ENCODE data around the gene WFIKKN2. TPM values are rescaled to one million over a fixed set of nuclear protein-coding genes. Genes with fewer than 3 reads are reported as not detected.
"Not testable (repeated sequence)": the region's sequence is repeated elsewhere in the genome, so short reads cannot be mapped to it uniquely, and the experiment has no call there.

Gene WFIKKN2
- total and polyA plus RNA-seq, 4 donors = 0.01 to 0.31 (median 0.13) TPM

DNA sequence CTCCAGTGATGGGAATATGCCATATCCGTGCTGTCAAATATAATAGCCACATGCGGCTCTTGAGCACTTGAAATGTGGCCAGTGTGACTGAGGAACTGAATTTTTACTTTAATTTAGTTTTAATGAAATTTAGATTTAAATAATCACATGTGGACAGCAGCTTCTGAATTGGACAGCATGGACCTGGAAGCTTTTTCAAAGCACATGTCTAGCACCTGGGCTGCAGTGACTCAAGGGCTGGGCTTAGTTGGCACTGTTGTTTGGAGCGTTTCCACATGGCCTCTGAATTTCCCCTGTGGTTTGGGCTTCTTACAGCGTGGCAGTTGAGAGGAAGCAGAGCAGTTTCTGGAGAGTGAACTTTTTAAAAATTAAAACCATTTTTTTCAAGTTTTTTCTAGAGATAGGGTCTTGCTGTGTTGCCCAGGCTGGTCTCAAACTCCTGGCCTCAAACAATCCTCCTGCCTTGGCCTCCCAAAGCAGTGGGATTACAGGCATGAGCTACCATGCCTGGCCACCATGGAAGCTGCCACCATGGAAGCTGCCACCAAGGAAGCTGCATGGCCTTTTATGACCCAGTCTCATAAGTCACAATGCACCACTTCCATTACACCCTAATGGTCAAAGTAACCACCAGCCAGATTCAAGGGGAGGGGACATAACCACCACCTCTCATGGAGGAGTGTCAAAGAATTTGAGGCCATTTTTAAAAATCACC, 37.5 kb downstream of the WFIKKN2 start:
- Histone ChIP-seq H3K4me1 (ENCODE audit: control insufficient read depth in 5 of 5, insufficient read depth in 5 of 5, low read length in 5 of 5) (peaks cover 0 to 5% (median 2%) of the 10 kb centered on the region in 5 donors), H3K9me3 (ENCODE audit: control insufficient read depth in 4 of 4, insufficient read depth in 3 of 4, low read length in 3 of 4) (no peaks in the 10 kb centered on the region), H3K27me3 (ENCODE audit: control insufficient read depth in 3 of 3, insufficient read depth in 3 of 3, low read length in 2 of 3) (no peaks in the 10 kb centered on the region), H3K36me3 (ENCODE audit: control insufficient read depth in 4 of 4, insufficient read depth in 4 of 4, low read length in 4 of 4) (no peaks in the 10 kb centered on the region), H3K9ac (ENCODE audit: insufficient read depth in 1 of 2, low read length in 2 of 2) (no peak overlapping the region), H3K27ac (ENCODE audit: low read depth in 1 of 2, low read length in 1 of 2) (no peak overlapping the region), H3K4me3 (no peak overlapping the region)
- DNase-seq (no peak), ATAC-seq (ENCODE audit: insufficient read depth, low FRiP score) (no peak)
- WGBS, 2 donors = 30 to 48% methylated on average over 4 of the region's 4 CpGs
- TF ChIP-seq, protein P1, sequence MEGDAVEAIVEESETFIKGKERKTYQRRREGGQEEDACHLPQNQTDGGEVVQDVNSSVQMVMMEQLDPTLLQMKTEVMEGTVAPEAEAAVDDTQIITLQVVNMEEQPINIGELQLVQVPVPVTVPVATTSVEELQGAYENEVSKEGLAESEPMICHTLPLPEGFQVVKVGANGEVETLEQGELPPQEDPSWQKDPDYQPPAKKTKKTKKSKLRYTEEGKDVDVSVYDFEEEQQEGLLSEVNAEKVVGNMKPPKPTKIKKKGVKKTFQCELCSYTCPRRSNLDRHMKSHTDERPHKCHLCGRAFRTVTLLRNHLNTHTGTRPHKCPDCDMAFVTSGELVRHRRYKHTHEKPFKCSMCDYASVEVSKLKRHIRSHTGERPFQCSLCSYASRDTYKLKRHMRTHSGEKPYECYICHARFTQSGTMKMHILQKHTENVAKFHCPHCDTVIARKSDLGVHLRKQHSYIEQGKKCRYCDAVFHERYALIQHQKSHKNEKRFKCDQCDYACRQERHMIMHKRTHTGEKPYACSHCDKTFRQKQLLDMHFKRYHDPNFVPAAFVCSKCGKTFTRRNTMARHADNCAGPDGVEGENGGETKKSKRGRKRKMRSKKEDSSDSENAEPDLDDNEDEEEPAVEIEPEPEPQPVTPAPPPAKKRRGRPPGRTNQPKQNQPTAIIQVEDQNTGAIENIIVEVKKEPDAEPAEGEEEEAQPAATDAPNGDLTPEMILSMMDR (IDR thresholded peaks at IDR 0.05; ENCODE audit: control extremely low read depth, extremely low read depth) = no peak

DNA sequence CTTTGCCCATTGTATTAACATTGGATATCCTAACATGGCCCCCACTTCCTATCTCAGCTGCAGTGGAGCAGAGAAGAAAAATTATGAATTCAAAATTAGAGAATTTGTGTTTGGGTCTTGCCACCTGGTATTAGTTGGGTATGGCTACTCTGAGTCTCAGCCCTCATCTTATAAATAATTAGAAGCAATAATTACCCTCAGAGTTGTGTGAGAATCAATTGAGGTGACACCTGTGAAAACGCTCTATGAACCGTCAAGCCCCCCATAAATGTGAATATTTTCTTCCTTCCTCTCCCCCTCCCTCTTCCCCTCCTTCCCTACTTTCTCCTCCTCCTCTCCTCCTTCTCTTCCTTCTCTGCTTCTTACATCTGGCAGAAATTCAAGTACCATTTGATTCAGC, 39.7 kb downstream of the WFIKKN2 start:
- Histone ChIP-seq H3K27ac (ENCODE audit: low read depth in 1 of 2, low read length in 1 of 2) (no peak overlapping the region), H3K36me3 (ENCODE audit: control insufficient read depth in 4 of 4, insufficient read depth in 4 of 4, low read length in 4 of 4) (no peaks in the 10 kb centered on the region), H3K27me3 (ENCODE audit: control insufficient read depth in 3 of 3, insufficient read depth in 3 of 3, low read length in 2 of 3) (no peaks in the 10 kb centered on the region), H3K9me3 (ENCODE audit: control insufficient read depth in 4 of 4, insufficient read depth in 3 of 4, low read length in 3 of 4) (peaks cover 0 to 5% (median 0%) of the 10 kb centered on the region in 4 donors), H3K4me1 (ENCODE audit: control insufficient read depth in 5 of 5, insufficient read depth in 5 of 5, low read length in 5 of 5) (peaks cover 0 to 3% (median 0%) of the 10 kb centered on the region in 5 donors), H3K9ac (ENCODE audit: insufficient read depth in 1 of 2, low read length in 2 of 2) (no peak overlapping the region), H3K4me3 (no peak overlapping the region)
- TF ChIP-seq, protein P1 (IDR thresholded peaks at IDR 0.05; ENCODE audit: control extremely low read depth, extremely low read depth) = no peak
- DNase-seq (no peak), ATAC-seq (ENCODE audit: insufficient read depth, low FRiP score) (no peak)
- WGBS, 2 donors = 58 to 59% methylated on average over 2 of the region's 2 CpGs

DNA sequence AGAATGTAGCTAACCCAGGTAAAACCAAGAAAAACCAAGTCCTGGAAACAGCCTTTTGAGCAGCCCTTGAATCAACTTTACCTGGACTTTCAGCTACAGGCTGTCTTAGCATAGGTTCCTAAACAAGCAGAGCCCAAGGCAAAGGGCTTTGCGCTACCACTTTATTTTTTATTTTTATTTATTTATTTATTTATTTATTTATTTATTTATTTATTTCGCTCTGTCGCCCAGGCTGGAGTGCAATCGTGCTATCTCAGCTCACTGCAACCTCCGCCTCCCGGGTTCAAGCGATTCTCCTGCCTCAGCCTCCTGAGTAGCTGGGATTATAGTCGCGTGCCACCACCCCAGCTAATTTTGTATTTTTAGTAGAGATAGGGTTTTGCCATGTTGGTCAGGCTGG, 41.7 kb downstream of the WFIKKN2 start:
- H3K4me1 ChIP-seq (ENCODE audit: control insufficient read depth in 5 of 5, insufficient read depth in 5 of 5, low read length in 5 of 5); H3K27me3 ChIP-seq (ENCODE audit: control insufficient read depth in 3 of 3, insufficient read depth in 3 of 3, low read length in 2 of 3); H3K27ac ChIP-seq (ENCODE audit: low read depth in 1 of 2, low read length in 1 of 2); DNase-seq; H3K4me3 ChIP-seq; H3K9ac ChIP-seq (ENCODE audit: insufficient read depth in 1 of 2, low read length in 2 of 2); ATAC-seq (ENCODE audit: insufficient read depth, low FRiP score); H3K36me3 ChIP-seq (ENCODE audit: control insufficient read depth in 4 of 4, insufficient read depth in 4 of 4, low read length in 4 of 4); H3K9me3 ChIP-seq (ENCODE audit: control insufficient read depth in 4 of 4, insufficient read depth in 3 of 4, low read length in 3 of 4): not testable (repeated sequence)
- 96 to 97% methylated on average over 9 of the region's 9 CpGs for WGBS, 2 donors

DNA sequence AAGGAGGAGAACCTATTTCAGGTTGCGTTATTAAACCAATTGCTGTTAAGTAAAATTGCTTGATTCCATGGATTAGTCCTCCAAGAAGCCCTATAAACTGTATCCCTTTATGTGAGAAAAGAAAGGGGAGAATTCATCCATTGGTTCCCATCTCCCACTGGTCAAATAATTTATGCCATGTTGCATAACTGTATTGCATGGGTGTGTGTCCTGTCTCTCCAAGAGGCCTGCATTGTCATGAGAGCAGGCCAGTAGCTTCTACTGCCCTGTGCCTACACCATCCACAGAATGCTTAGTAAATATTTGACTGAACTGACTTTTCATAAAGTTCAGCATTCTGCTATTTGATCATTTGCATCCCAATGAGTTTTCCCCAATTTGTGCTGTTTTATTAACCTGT, 42.5 kb downstream of the WFIKKN2 start:
- Histone ChIP-seq H3K27ac (ENCODE audit: low read depth in 1 of 2, low read length in 1 of 2) (no peak overlapping the region), H3K9ac (ENCODE audit: insufficient read depth in 1 of 2, low read length in 2 of 2) (no peak overlapping the region), H3K9me3 (ENCODE audit: control insufficient read depth in 4 of 4, insufficient read depth in 3 of 4, low read length in 3 of 4) (peaks cover 0 to 6% (median 0%) of the 10 kb centered on the region in 4 donors), H3K36me3 (ENCODE audit: control insufficient read depth in 4 of 4, insufficient read depth in 4 of 4, low read length in 4 of 4) (no peaks in the 10 kb centered on the region), H3K4me3 (no peak overlapping the region), H3K4me1 (ENCODE audit: control insufficient read depth in 5 of 5, insufficient read depth in 5 of 5, low read length in 5 of 5) (peaks cover 0 to under 1% (median 0%) of the 10 kb centered on the region in 5 donors), H3K27me3 (ENCODE audit: control insufficient read depth in 3 of 3, insufficient read depth in 3 of 3, low read length in 2 of 3) (no peaks in the 10 kb centered on the region)
- DNase-seq = no peak
- WGBS, 2 donors = 97 to 98% methylated on average over 1 of the region's 1 CpG
- ATAC-seq (ENCODE audit: insufficient read depth, low FRiP score) = no peak
- TF ChIP-seq, protein P1 (IDR thresholded peaks at IDR 0.05; ENCODE audit: control extremely low read depth, extremely low read depth) = no peak
